ENCODE data around the gene ZNF385A. TPM values are rescaled to one million over a fixed set of nuclear protein-coding genes. Genes with fewer than 3 reads are reported as not detected.

Gene ZNF385A
- total and polyA plus RNA-seq, 2 experiments from 2014 or later = 10.9 to 21.7 TPM

- Mint-ChIP-seq H3K4me1 (peaks cover 4% of the 10 kb centered on the region; the same call in 2 of the 3 replicates), H3K27me3 (ENCODE audit: insufficient read depth, low read depth, poor library complexity) (peaks cover 4% of the 10 kb centered on the region), H3K27ac (no peak overlapping the region), H3K9me3 (no peaks in the 10 kb centered on the region), H3K4me3 (no peak overlapping the region), H3K36me3 (ENCODE audit: low read depth) (peaks cover 69% of the 10 kb centered on the region)
- Histone ChIP-seq H3K4me3 (no peak overlapping the region), H3F3A (replicated peaks; ENCODE audit: low read depth) (no peaks in the 10 kb centered on the region), H3K36me3 (ENCODE audit: insufficient read depth) (peaks cover 5% of the 10 kb centered on the region; the same call in 1 of the 2 replicates), H3K27ac (ENCODE audit: low read depth) (no peak overlapping the region), H4K20me1 (replicated peaks; ENCODE audit: insufficient read depth) (no peaks in the 10 kb centered on the region; the same call in 1 of the 2 replicates), H2AFZ (no peak overlapping the region), H3K4me2 (no peak overlapping the region), H3K9me2 (ENCODE audit: insufficient read depth) (no peaks in the 10 kb centered on the region), H3K4me1 (ENCODE audit: insufficient read depth) (no peaks in the 10 kb centered on the region), H3K79me2 (replicated peaks; ENCODE audit: insufficient read depth) (no peaks in the 10 kb centered on the region), H3K27me3 (ENCODE audit: insufficient read depth) (no peaks in the 10 kb centered on the region)
- peak; percentile 100 for TF ChIP-seq CTCF (conservative IDR thresholded peaks at IDR 0.05; ENCODE audit: low read depth in 2 of 2)
- TF ChIP-seq ETS1 (IDR thresholded peaks at IDR 0.05) = no peak
- DNase-seq (ENCODE audit: low spot score) = peak; percentile 89
- peak; percentile 96 for ATAC-seq
These were observed 14.7 kb upstream of the ZNF385A start for GRCh38 chr12:54398995-54399793.

GRCh38 chr12:54398218-54398617 is 13.7 kb upstream of the ZNF385A start:
- no peaks in the 10 kb centered on the region; the same call in 1 of the 2 replicates for H4K20me1 ChIP-seq (replicated peaks; ENCODE audit: insufficient read depth)
- TF ChIP-seq POLR2AphosphoS5 (IDR thresholded peaks at IDR 0.05; ENCODE audit: low read depth) = no peak
- no peak for TF ChIP-seq NANOG (IDR thresholded peaks at IDR 0.05; ENCODE audit: borderline replicate concordance)
- no peak for TF ChIP-seq ZNF462 (CRISPR knock-in tag; IDR thresholded peaks at IDR 0.05)
- TF ChIP-seq ETS1 (IDR thresholded peaks at IDR 0.05) = no peak
- TF ChIP-seq JUNB (IDR thresholded peaks at IDR 0.05; ENCODE audit: unreplicated experiment) = no peak
- TF ChIP-seq ZNF331 (CRISPR knock-in tag; IDR thresholded peaks at IDR 0.05; ENCODE audit: low read depth) = no peak
- no peak for TF ChIP-seq EZH2phosphoT487 (IDR thresholded peaks at IDR 0.05; ENCODE audit: unreplicated experiment)
- TF ChIP-seq EZH2 (IDR thresholded peaks at IDR 0.05; ENCODE audit: low read depth, unreplicated experiment) = no peak
- no peak for TF ChIP-seq ZNF114 (CRISPR knock-in tag; IDR thresholded peaks at IDR 0.05)
- TF ChIP-seq STAT1 (IDR thresholded peaks at IDR 0.05; ENCODE audit: unreplicated experiment) = no peak

More at GRCh38 chr12:54398218-54398617, 13.7 kb upstream of the ZNF385A start:
- Histone ChIP-seq H2AFZ (no peak overlapping the region), H3K4me2 (no peak overlapping the region), H3F3A (replicated peaks; ENCODE audit: low read depth) (no peaks in the 10 kb centered on the region), H3K27ac (ENCODE audit: low read depth) (no peak overlapping the region), H3K36me3 (ENCODE audit: insufficient read depth) (0 out of 2 replicates have a peak, but pooled peaks cover 5% of the 10 kb centered on the region), H3K27me3 (ENCODE audit: insufficient read depth) (no peaks in the 10 kb centered on the region), H3K79me2 (replicated peaks; ENCODE audit: insufficient read depth) (no peaks in the 10 kb centered on the region), H3K9me2 (ENCODE audit: insufficient read depth) (0 out of 2 replicates have a peak, but pooled peaks cover 3% of the 10 kb centered on the region), H3K4me1 (ENCODE audit: insufficient read depth) (peaks cover 8% of the 10 kb centered on the region), H3K4me3 (no peak overlapping the region)
- H3K4me1 Mint-ChIP-seq = peaks cover 14% of the 10 kb centered on the region
- H3K27ac Mint-ChIP-seq = no peak overlapping the region
- peaks cover 8% of the 10 kb centered on the region for H3K27me3 Mint-ChIP-seq (ENCODE audit: insufficient read depth, low read depth, poor library complexity)
- no peak for DNase-seq (ENCODE audit: low spot score)
- ATAC-seq = no peak
- no peak overlapping the region for H3K4me3 Mint-ChIP-seq
- peaks cover 61% of the 10 kb centered on the region for H3K36me3 Mint-ChIP-seq (ENCODE audit: low read depth)
- H3K9me3 Mint-ChIP-seq = no peaks in the 10 kb centered on the region
